HEK293 (cell line): ENCODE measurements around the gene DCDC1.

Experiments
- ATF2 ChIP-seq: fragments of 450-650 bp; formaldehyde crosslinking; IDR thresholded peaks from 2 replicates; pipeline ENCODE4 v1.5.1; 2016; ENCODE audit warnings: missing biosample characterization, missing genetic modification characterization, low read depth
- CTCF ChIP-seq: fragments of 450-650 bp; formaldehyde crosslinking; IDR thresholded peaks from 2 replicates; pipeline ENCODE4 v1.5.1; 2016; ENCODE audit warnings: missing biosample characterization, missing genetic modification characterization
- TCF7L2 ChIP-seq: IDR thresholded peaks from 2 replicates; pipeline ENCODE4 v1.6.1; 2011; ENCODE audit warnings: low read depth, mild to moderate bottlenecking, inconsistent platforms, low read length, moderate library complexity, borderline replicate concordance
- ZFP37 ChIP-seq: fragments of 450-650 bp; formaldehyde crosslinking; IDR thresholded peaks from 2 replicates; pipeline ENCODE4 v1.5.1; 2016; ENCODE audit warnings: missing biosample characterization, missing genetic modification characterization
- ZNF214 ChIP-seq: fragments of 450-650 bp; formaldehyde crosslinking; IDR thresholded peaks from 2 replicates; pipeline ENCODE4 v1.5.1; 2017; ENCODE audit warnings: missing biosample characterization, mild to moderate bottlenecking, missing genetic modification characterization, borderline replicate concordance
- ZNF239 ChIP-seq: fragments of 450-650 bp; formaldehyde crosslinking; IDR thresholded peaks from 2 replicates; pipeline ENCODE4 v1.5.1; 2016; ENCODE audit warnings: missing biosample characterization, missing genetic modification characterization
- ZNF366 ChIP-seq: fragments of 450-650 bp; formaldehyde crosslinking; conservative IDR thresholded peaks from 2 replicates; pipeline ENCODE4 v1.5.1; 2016; ENCODE audit warnings: missing biosample characterization, missing genetic modification characterization
- ZNF555 ChIP-seq: fragments of 450-650 bp; formaldehyde crosslinking; conservative IDR thresholded peaks from 2 replicates; pipeline ENCODE4 v1.5.1; 2017; ENCODE audit warnings: missing biosample characterization, mild to moderate bottlenecking, missing genetic modification characterization, inconsistent platforms
- ZSCAN23 ChIP-seq: fragments of 450-650 bp; formaldehyde crosslinking; IDR thresholded peaks from 2 replicates; pipeline ENCODE4 v1.5.1; 2016; ENCODE audit warnings: missing biosample characterization, missing genetic modification characterization
- TF ChIP-seq, protein P1 (sequence below): fragments of 450-650 bp; formaldehyde crosslinking; IDR thresholded peaks from 2 replicates; pipeline ENCODE4 v1.5.1; 2016; ENCODE audit warnings: missing biosample characterization, missing genetic modification characterization

DNA sequence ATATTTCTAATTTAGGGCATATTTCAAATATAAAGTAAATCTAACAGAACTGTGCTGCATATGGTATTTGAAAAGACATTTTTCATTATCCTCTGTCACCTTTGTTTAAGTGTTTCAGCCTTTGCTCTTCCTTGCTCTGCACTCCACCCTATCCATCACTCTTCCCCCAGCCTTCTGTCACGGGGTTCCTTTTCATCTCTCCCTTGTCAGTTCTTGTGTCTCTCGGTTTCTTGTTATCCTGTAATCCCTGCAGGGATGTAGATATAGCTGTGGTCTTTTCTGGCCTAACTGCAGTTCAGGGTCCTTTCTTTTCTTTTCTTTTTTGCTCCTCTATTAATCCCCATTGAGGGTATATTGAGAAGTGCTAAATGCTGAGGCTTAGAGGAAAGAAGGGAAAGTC lies 261.9 kb downstream of the DCDC1 start:
- TF ChIP-seq ZSCAN23 (tag by site-specific recombination) (no peak), CTCF (tag by site-specific recombination) (no peak), ZNF214 (no peak), ATF2 (no peak), ZNF239 (no peak), ZFP37 (no peak), ZNF555 (tag by site-specific recombination) (no peak), ZNF366 (tag by site-specific recombination) (no peak), TCF7L2 (no peak)
- TF ChIP-seq, protein P1, sequence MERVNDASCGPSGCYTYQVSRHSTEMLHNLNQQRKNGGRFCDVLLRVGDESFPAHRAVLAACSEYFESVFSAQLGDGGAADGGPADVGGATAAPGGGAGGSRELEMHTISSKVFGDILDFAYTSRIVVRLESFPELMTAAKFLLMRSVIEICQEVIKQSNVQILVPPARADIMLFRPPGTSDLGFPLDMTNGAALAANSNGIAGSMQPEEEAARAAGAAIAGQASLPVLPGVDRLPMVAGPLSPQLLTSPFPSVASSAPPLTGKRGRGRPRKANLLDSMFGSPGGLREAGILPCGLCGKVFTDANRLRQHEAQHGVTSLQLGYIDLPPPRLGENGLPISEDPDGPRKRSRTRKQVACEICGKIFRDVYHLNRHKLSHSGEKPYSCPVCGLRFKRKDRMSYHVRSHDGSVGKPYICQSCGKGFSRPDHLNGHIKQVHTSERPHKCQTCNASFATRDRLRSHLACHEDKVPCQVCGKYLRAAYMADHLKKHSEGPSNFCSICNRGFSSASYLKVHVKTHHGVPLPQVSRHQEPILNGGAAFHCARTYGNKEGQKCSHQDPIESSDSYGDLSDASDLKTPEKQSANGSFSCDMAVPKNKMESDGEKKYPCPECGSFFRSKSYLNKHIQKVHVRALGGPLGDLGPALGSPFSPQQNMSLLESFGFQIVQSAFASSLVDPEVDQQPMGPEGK (tag by site-specific recombination): no peak
